ENCODE measurements around the gene DTNBP1.

DNA sequence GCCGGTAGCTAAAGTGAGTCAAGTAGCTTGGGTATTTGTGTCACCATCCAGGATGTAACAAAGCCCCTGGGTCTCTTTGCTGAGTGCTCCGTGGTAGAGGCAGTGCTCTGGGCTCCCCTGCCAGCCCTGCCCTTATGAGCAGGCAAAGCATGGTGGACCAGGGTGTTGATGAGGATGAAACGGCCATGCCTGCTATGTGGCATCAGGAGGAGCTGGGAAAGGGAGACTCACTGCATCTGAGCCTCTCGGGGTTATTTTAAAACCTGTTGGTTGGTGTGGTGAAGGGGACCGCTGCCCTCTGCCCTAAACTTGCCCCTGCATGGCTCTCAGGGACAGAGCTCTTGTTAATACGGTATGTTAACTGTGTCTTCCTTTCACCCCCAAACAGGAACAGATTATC, 143.1 kb downstream of the DTNBP1 start:
- TF ChIP-seq, protein P1, sequence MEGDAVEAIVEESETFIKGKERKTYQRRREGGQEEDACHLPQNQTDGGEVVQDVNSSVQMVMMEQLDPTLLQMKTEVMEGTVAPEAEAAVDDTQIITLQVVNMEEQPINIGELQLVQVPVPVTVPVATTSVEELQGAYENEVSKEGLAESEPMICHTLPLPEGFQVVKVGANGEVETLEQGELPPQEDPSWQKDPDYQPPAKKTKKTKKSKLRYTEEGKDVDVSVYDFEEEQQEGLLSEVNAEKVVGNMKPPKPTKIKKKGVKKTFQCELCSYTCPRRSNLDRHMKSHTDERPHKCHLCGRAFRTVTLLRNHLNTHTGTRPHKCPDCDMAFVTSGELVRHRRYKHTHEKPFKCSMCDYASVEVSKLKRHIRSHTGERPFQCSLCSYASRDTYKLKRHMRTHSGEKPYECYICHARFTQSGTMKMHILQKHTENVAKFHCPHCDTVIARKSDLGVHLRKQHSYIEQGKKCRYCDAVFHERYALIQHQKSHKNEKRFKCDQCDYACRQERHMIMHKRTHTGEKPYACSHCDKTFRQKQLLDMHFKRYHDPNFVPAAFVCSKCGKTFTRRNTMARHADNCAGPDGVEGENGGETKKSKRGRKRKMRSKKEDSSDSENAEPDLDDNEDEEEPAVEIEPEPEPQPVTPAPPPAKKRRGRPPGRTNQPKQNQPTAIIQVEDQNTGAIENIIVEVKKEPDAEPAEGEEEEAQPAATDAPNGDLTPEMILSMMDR (conservative IDR thresholded peaks at IDR 0.05; ENCODE audit: low read depth, low read length): no peak
- no peak for TF ChIP-seq EZH2 (IDR thresholded peaks at IDR 0.05; ENCODE audit: borderline replicate concordance, low read depth, low read length, poor library complexity, severe bottlenecking)

Measured in A673 (cell line).